LNCAP (cell line): ENCODE results near the gene CHID1.

Experiments used
- TF ChIP-seq, protein P1 (sequence below): fragments of 450-650 bp; IDR thresholded peaks from 2 replicates; pipeline ENCODE4 v1.5.1; 2017; ENCODE audit warnings: mild to moderate bottlenecking

Gene CHID1

DNA sequence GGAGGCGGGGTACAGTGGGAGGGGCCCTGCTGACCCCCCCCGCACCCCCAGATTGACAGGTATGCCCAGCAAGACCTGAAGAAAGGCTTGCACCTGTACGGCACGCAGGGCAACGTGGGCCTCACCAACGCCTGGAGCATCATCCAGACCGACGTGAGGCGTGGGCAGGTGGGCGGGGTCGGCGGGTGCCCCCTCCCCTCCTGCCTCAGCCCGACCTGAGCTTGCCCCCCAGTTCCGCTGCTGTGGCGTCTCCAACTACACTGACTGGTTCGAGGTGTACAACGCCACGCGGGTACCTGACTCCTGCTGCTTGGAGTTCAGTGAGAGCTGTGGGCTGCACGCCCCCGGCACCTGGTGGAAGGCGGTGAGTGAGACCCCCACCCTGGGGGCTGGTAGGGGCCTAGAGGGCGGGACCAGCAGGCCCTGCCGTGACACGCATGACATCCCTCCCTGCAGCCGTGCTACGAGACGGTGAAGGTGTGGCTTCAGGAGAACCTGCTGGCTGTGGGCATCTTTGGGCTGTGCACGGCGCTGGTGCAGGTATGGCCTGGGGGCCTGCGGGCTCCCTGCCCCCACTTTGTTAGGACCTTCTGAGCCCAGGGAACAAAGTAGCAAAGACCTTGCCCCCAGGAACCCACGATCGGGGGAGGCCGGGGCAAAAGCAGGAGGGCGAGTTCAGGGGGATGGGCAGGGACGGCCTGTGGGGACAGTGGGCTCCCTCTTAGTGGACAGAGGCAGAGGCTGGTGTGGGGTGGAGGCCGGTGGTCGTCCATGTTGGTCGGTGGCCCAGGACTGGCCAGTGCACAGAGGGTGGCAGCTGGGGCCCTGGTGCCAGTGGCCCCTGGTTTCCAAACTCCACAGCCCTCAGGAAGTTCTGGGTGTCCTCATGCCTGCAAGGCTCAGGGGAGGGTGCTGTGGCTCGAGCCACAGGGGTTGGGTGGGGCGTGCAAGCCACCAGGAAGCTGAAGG, 44.9 kb downstream of the CHID1 start:
- TF ChIP-seq, protein P1, sequence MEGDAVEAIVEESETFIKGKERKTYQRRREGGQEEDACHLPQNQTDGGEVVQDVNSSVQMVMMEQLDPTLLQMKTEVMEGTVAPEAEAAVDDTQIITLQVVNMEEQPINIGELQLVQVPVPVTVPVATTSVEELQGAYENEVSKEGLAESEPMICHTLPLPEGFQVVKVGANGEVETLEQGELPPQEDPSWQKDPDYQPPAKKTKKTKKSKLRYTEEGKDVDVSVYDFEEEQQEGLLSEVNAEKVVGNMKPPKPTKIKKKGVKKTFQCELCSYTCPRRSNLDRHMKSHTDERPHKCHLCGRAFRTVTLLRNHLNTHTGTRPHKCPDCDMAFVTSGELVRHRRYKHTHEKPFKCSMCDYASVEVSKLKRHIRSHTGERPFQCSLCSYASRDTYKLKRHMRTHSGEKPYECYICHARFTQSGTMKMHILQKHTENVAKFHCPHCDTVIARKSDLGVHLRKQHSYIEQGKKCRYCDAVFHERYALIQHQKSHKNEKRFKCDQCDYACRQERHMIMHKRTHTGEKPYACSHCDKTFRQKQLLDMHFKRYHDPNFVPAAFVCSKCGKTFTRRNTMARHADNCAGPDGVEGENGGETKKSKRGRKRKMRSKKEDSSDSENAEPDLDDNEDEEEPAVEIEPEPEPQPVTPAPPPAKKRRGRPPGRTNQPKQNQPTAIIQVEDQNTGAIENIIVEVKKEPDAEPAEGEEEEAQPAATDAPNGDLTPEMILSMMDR = no peak

DNA sequence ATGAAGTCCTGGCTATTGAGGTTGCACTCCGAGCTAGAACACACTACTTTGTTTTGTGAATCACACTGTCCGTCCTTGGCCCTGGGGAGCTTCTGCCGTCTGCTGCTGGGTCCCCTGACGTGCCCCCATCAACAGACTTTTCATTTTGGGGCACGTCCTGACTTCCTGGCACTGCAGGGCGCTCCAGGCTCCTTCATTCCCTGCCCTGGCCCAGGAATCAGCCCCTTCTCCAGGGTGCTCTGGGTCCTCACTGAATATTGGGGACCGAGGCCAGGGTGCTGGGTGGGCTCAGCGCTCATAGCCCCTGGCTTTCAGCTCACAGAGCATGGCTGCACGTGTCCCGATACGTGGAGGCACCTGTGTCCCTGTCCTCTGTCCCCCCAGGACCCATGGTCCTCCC, 45.7 kb downstream of the CHID1 start:
- TF ChIP-seq, protein P1 = no peak

DNA sequence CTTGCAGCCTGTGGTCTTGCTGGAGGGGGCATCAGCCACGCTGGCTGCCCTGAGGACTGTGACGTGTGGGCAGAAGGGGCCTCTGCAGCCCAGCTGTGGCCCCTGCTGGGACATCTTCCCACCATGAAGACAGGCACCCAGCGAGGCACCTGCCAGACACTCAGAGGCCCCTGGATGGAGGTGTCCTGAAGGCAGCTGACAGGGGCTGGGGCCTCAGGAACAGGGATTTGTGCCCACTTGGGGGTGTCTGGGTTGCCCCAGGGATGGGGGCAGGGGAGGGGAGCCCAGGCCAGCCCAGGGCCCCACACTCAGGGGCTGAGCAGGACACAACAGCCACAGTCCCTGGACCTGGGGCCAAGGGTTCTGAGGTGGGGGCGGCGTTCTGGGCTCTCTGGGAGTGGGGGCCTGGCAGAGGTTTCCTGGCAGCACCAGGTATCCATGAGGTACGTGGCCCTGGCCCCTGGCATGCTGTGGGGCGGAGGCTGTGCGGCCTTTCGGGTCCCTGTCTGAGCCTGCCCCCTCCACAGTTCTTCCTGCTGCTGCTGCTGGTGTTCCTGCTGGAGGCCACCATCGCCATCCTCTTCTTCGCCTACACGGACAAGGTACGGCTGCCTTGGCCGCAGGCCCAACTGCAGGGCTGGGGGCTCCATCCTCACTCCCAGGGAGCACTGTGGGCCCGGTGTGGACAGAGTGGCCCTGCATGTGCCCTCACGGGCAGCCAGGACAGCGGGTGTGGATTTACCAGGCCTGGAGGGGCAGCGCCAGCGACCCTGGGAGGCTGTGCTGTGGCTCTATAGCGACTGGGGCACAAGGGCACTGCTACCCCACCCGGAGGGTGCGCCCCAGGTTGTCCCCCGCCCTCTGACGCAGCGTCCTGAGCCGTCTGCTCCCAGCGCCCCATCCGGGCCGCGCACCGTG, 46.4 kb downstream of the CHID1 start:
- TF ChIP-seq, protein P1 = no peak

DNA sequence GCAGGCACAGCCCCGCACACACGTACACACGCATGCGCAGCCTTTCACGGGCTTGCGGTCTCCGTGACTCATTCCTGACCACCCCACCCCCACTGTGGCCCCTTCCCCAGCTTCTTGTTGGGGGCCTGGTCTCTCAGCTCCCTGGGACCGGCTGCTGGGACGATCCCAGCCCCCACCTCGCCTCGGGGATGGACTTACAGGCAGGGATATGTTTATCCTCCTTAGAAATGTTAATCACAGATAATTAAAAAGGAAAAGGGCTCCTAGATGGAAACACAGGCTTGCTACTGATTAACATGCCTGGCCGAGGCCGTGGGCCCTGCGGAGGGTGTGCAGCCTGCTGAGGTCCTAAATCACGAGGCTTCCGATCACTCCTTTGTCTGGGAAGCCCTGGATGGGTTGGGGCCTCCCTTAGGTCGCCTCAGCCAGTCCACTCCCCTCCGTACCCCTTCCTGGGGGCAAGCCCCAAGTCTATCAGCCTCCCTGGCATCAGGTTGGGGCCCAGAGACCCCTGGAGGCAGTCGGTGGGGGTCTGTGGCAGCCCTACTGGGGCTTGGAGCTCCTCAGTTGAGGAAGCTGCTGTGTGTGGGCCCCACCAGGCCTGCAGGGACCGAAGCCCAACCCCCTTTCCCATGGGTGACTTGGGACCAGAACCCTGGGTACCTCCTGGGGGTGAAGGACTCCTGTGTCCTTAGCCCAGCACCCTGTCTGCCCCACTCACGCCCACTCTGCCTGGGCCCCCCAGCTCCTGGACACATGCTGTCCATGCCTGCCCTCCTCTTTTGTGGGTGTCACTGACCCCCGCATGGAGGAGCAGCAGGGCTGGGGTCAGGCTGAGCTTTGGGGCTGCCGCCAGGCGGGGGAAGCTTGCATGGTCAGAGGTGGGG, 47.3 kb downstream of the CHID1 start:
- TF ChIP-seq, protein P1 = no peak

DNA sequence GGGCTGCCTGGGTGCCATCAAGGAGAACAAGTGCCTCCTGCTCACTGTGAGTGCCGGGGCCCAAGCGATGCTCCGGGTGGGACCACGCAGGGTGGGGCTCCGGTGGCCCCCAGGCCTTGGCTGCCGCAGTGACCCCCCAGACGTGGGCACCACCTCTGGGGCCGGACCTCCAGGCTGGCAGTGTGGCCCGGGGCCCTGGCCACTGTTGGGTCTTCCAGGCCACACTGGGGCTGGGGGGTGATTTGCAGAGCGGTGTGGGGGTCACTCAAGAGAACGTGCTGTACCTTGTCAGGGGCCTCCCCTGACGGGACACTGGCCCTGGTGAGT, 48.0 kb downstream of the CHID1 start:
- TF ChIP-seq, protein P1 = no peak

DNA sequence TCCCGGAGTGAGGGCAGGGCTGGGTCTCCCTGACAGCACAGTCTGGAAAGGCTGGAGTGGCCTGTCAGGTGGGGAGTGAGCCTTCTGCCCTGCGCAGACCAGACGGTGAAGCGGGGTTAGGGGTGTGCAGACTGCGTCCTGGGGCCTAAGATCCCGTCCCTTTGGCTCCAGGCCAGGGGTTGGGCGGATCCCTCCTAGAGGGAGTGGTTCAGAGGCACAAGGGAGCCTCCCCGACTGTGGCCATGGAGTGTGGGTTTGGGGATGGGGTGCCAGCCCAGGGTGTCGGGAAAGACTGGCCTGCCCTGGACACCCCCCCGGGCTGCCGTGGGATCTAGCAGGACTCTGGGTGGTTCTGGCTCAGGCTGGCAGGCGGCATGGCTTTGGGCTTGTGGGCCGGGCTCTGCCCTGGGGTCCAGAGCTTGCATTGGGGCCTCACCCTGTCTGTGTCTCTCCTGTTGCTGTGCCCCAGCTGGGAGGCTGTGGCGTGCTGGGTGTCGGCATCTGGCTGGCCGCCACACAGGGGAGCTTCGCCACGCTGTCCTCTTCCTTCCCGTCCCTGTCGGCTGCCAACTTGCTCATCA, 48.4 kb downstream of the CHID1 start:
- TF ChIP-seq, protein P1 = no peak
